ENCODE measurements around the gene TIMM17A. TPM values are rescaled to one million over a fixed set of nuclear protein-coding genes. Genes with fewer than 3 reads are reported as not detected.
A peak's percentile ranks its signal among the peaks of the same experiment; 100 is the strongest.

TIMM17A gene
- total RNA-seq, 1 donor from 2014 or later, result 50.5 TPM

GRCh38 chr1:202007304-202007703 is 52.0 kb downstream of the TIMM17A start:
- Histone ChIP-seq H3K36me3 (no peaks in the 10 kb centered on the region), H3K79me2 (ENCODE audit: low read depth) (no peaks in the 10 kb centered on the region), H2AFZ (replicated peaks) (no peak overlapping the region), H3K4me1 (peaks cover 6% of the 10 kb centered on the region), H3K9me3 (ENCODE audit: low read depth) (no peaks in the 10 kb centered on the region), H3K4me3 (no peak overlapping the region), H3K27ac (no peak overlapping the region), H3K4me2 (no peak overlapping the region), H3K27me3 (peaks cover 3% of the 10 kb centered on the region), H3F3A (ENCODE audit: low read depth) (peaks cover 25% of the 10 kb centered on the region), H3K9ac (no peak overlapping the region), H4K20me1 (ENCODE audit: low read depth) (no peaks in the 10 kb centered on the region)
- H3K27ac Mint-ChIP-seq, result no peak overlapping the region
- H3K36me3 Mint-ChIP-seq, result peaks cover 18% of the 10 kb centered on the region
- peaks cover 17% of the 10 kb centered on the region for H3K4me1 Mint-ChIP-seq
- H3K9me3 Mint-ChIP-seq, result no peaks in the 10 kb centered on the region
- no peak for DNase-seq (ENCODE audit: low spot score)
- H3K27me3 Mint-ChIP-seq (ENCODE audit: insufficient read depth, low read depth), result no peaks in the 10 kb centered on the region
- no peak for TF ChIP-seq EZH2 (IDR thresholded peaks at IDR 0.05)
- TF ChIP-seq CTCF (IDR thresholded peaks at IDR 0.05), result no peak
- no peak for TF ChIP-seq EZH2phosphoT487 (IDR thresholded peaks at IDR 0.05)
- no peak overlapping the region for H3K4me3 Mint-ChIP-seq

- Histone ChIP-seq H3K9me3 (ENCODE audit: low read depth) (no peaks in the 10 kb centered on the region), H3K27ac (no peak overlapping the region), H3K4me2 (no peak overlapping the region), H3K27me3 (peaks cover 3% of the 10 kb centered on the region), H3K9ac (no peak overlapping the region), H3K36me3 (no peaks in the 10 kb centered on the region), H4K20me1 (ENCODE audit: low read depth) (no peaks in the 10 kb centered on the region), H3K4me1 (peaks cover 6% of the 10 kb centered on the region), H3K79me2 (ENCODE audit: low read depth) (no peaks in the 10 kb centered on the region), H2AFZ (replicated peaks) (no peak overlapping the region), H3F3A (ENCODE audit: low read depth) (peaks cover 25% of the 10 kb centered on the region), H3K4me3 (no peak overlapping the region)
- Mint-ChIP-seq H3K9me3 (no peaks in the 10 kb centered on the region), H3K27ac (no peak overlapping the region), H3K36me3 (peaks cover 14% of the 10 kb centered on the region), H3K4me3 (no peak overlapping the region), H3K27me3 (ENCODE audit: insufficient read depth, low read depth) (peaks cover 2% of the 10 kb centered on the region), H3K4me1 (peaks cover 17% of the 10 kb centered on the region)
- DNase-seq (ENCODE audit: low spot score), result no peak
- no peak for TF ChIP-seq EZH2phosphoT487 (IDR thresholded peaks at IDR 0.05)
- no peak for TF ChIP-seq EZH2 (IDR thresholded peaks at IDR 0.05)
Observed at GRCh38 chr1:202007805-202008489, 52.6 kb downstream of the TIMM17A start.

- Histone ChIP-seq H3K4me1 (peaks cover 6% of the 10 kb centered on the region), H3K27ac (peak overlapping the region; percentile 41)
- H3K36me3 Mint-ChIP-seq, result peaks cover 3% of the 10 kb centered on the region
Observed at GRCh38 chr1:202009326-202010179, 54.2 kb downstream of the TIMM17A start.

More at GRCh38 chr1:202009326-202010179, 54.2 kb downstream of the TIMM17A start:
- Histone ChIP-seq H3K9me3 (ENCODE audit: low read depth) (no peaks in the 10 kb centered on the region), H3K79me2 (ENCODE audit: low read depth) (no peaks in the 10 kb centered on the region), H2AFZ (replicated peaks) (no peak overlapping the region), H3F3A (ENCODE audit: low read depth) (peaks cover 25% of the 10 kb centered on the region), H3K9ac (no peak overlapping the region), H3K4me2 (peak overlapping the region; percentile 70), H4K20me1 (ENCODE audit: low read depth) (no peaks in the 10 kb centered on the region), H3K27me3 (peaks cover 3% of the 10 kb centered on the region), H3K4me3 (peak overlapping the region; percentile 36), H3K36me3 (no peaks in the 10 kb centered on the region)
- H3K4me1 Mint-ChIP-seq, result peaks cover 17% of the 10 kb centered on the region
- no peak overlapping the region for H3K4me3 Mint-ChIP-seq
- peaks cover 3% of the 10 kb centered on the region for H3K27me3 Mint-ChIP-seq (ENCODE audit: insufficient read depth, low read depth)
- H3K9me3 Mint-ChIP-seq, result no peaks in the 10 kb centered on the region
- H3K27ac Mint-ChIP-seq, result no peak overlapping the region
- DNase-seq (ENCODE audit: low spot score), result peak; percentile 86
- peak; percentile 98 for TF ChIP-seq CTCF (IDR thresholded peaks at IDR 0.05)
- TF ChIP-seq EZH2phosphoT487 (IDR thresholded peaks at IDR 0.05), result no peak
- TF ChIP-seq EZH2 (IDR thresholded peaks at IDR 0.05), result no peak

Measured in neural progenitor cell (in vitro differentiated cells).